ENCODE data around the gene CACNA2D3. TPM values are rescaled to one million over a fixed set of nuclear protein-coding genes. Genes with fewer than 3 reads are reported as not detected.

CACNA2D3 gene
- total RNA-seq, 1 donor from 2014 or later: 0.29 TPM

- Mint-ChIP-seq H3K4me3 (ENCODE audit: low read depth) (no peak overlapping the region), H3K36me3 (ENCODE audit: insufficient read depth) (no peaks in the 10 kb centered on the region), H3K4me1 (ENCODE audit: low read depth) (no peaks in the 10 kb centered on the region), H3K27ac (no peak overlapping the region), H3K9me3 (ENCODE audit: low read depth) (peaks cover 4% of the 10 kb centered on the region), H3K27me3 (peaks cover 10% of the 10 kb centered on the region)
- DNase-seq (ENCODE audit: low spot score, unreplicated experiment): no peak
- TF ChIP-seq CTCF (IDR thresholded peaks at IDR 0.05; ENCODE audit: unreplicated experiment): no peak
Observed at GRCh38 chr3:54593653-54594052, 471.3 kb downstream of the CACNA2D3 start.

GRCh38 chr3:54596087-54596486, 473.7 kb downstream of the CACNA2D3 start:
- DNase-seq (ENCODE audit: low spot score, unreplicated experiment): no peak
- TF ChIP-seq CTCF (IDR thresholded peaks at IDR 0.05; ENCODE audit: unreplicated experiment): no peak
- Mint-ChIP-seq H3K27ac (no peak overlapping the region), H3K36me3 (ENCODE audit: insufficient read depth) (no peaks in the 10 kb centered on the region), H3K4me1 (ENCODE audit: low read depth) (no peaks in the 10 kb centered on the region), H3K9me3 (ENCODE audit: low read depth) (no peaks in the 10 kb centered on the region), H3K27me3 (peaks cover 14% of the 10 kb centered on the region), H3K4me3 (ENCODE audit: low read depth) (no peak overlapping the region)

- TF ChIP-seq CTCF (IDR thresholded peaks at IDR 0.05; ENCODE audit: unreplicated experiment): no peak
- no peaks in the 10 kb centered on the region for H3K36me3 Mint-ChIP-seq (ENCODE audit: insufficient read depth)
- H3K27ac Mint-ChIP-seq: no peak overlapping the region
- no peak for DNase-seq (ENCODE audit: low spot score, unreplicated experiment)
- no peaks in the 10 kb centered on the region for H3K4me1 Mint-ChIP-seq (ENCODE audit: low read depth)
- H3K27me3 Mint-ChIP-seq: peaks cover 4% of the 10 kb centered on the region
- H3K4me3 Mint-ChIP-seq (ENCODE audit: low read depth): no peak overlapping the region
- H3K9me3 Mint-ChIP-seq (ENCODE audit: low read depth): no peaks in the 10 kb centered on the region
Observed at GRCh38 chr3:54599716-54600115, 477.4 kb downstream of the CACNA2D3 start.

GRCh38 chr3:54600441-54601204, 478.3 kb downstream of the CACNA2D3 start:
- no peak overlapping the region for H3K4me3 Mint-ChIP-seq (ENCODE audit: low read depth)
- no peak for DNase-seq (ENCODE audit: low spot score, unreplicated experiment)
- H3K4me1 Mint-ChIP-seq (ENCODE audit: low read depth): no peaks in the 10 kb centered on the region
- peaks cover 4% of the 10 kb centered on the region for H3K27me3 Mint-ChIP-seq
- no peaks in the 10 kb centered on the region for H3K36me3 Mint-ChIP-seq (ENCODE audit: insufficient read depth)
- no peaks in the 10 kb centered on the region for H3K9me3 Mint-ChIP-seq (ENCODE audit: low read depth)
- no peak for TF ChIP-seq CTCF (IDR thresholded peaks at IDR 0.05; ENCODE audit: unreplicated experiment)
- H3K27ac Mint-ChIP-seq: no peak overlapping the region

GRCh38 chr3:54604495-54604894, 482.1 kb downstream of the CACNA2D3 start:
- no peak overlapping the region for H3K4me3 Mint-ChIP-seq (ENCODE audit: low read depth)
- H3K27me3 Mint-ChIP-seq: peaks cover 7% of the 10 kb centered on the region
- no peak for DNase-seq (ENCODE audit: low spot score, unreplicated experiment)
- H3K36me3 Mint-ChIP-seq (ENCODE audit: insufficient read depth): no peaks in the 10 kb centered on the region
- peaks cover 4% of the 10 kb centered on the region for H3K9me3 Mint-ChIP-seq (ENCODE audit: low read depth)
- H3K27ac Mint-ChIP-seq: no peak overlapping the region
- TF ChIP-seq CTCF (IDR thresholded peaks at IDR 0.05; ENCODE audit: unreplicated experiment): no peak
- H3K4me1 Mint-ChIP-seq (ENCODE audit: low read depth): no peaks in the 10 kb centered on the region
